Measurements from ENCODE around the gene LRIG1. TPM values are rescaled to one million over a fixed set of nuclear protein-coding genes. Genes with fewer than 3 reads are reported as not detected.

Gene LRIG1
- total RNA-seq, 6 experiments from 2014 or later = 15.8 to 23.2 (median 17.8) TPM

- Histone ChIP-seq H3K4me1 (no peaks in the 10 kb centered on the region), H3K27ac (no peak overlapping the region), H3K36me3 (no peaks in the 10 kb centered on the region), H3K27me3 (no peaks in the 10 kb centered on the region), H3K4me3 (no peak overlapping the region), H3K9me3 (no peaks in the 10 kb centered on the region)
- no peak for DNase-seq
- no peak for ATAC-seq
- intact Hi-C loops (cut with DNase I) = no loop called here
- 79% methylated on average over 1 of the region's 1 CpG for WGBS (ENCODE audit: insufficient coverage, low coverage, low lambda C conversion rate, missing lambda C conversion rate)
- TF ChIP-seq POLR2A (IDR thresholded peaks at IDR 0.05) (no peak), CTCF (IDR thresholded peaks at IDR 0.05) (no peak)
These were observed 31.8 kb upstream of the LRIG1 start for GRCh38 chr3:66532613-66533012.

- DNase-seq = no peak
- intact Hi-C loops (cut with DNase I) = no loop called here
These were observed 31.4 kb upstream of the LRIG1 start for GRCh38 chr3:66532160-66532587.

GRCh38 chr3:66531256-66531655, 30.4 kb upstream of the LRIG1 start:
- Histone ChIP-seq H3K4me3 (no peak overlapping the region), H3K4me1 (no peaks in the 10 kb centered on the region), H3K36me3 (no peaks in the 10 kb centered on the region), H3K27me3 (no peaks in the 10 kb centered on the region), H3K9me3 (no peaks in the 10 kb centered on the region), H3K27ac (no peak overlapping the region)
- DNase-seq = no peak
- no peak for ATAC-seq
- no peak for TF ChIP-seq POLR2A (IDR thresholded peaks at IDR 0.05)
- TF ChIP-seq CTCF (IDR thresholded peaks at IDR 0.05) = no peak
- intact Hi-C loops (cut with DNase I) = no loop called here
- 67% methylated on average over 1 of the region's 1 CpG for WGBS (ENCODE audit: insufficient coverage, low coverage, low lambda C conversion rate, missing lambda C conversion rate)

More at GRCh38 chr3:66532160-66532587, 31.4 kb upstream of the LRIG1 start:
- no peak for TF ChIP-seq POLR2A (IDR thresholded peaks at IDR 0.05)
- TF ChIP-seq CTCF (IDR thresholded peaks at IDR 0.05) = no peak
- no peak for ATAC-seq
- H3K4me1 ChIP-seq = no peaks in the 10 kb centered on the region
- H3K27me3 ChIP-seq = no peaks in the 10 kb centered on the region
- no peaks in the 10 kb centered on the region for H3K9me3 ChIP-seq
- no peak overlapping the region for H3K27ac ChIP-seq
- 63% methylated on average over 1 of the region's 1 CpG for WGBS (ENCODE audit: insufficient coverage, low coverage, low lambda C conversion rate, missing lambda C conversion rate)
- no peak overlapping the region for H3K4me3 ChIP-seq
- no peaks in the 10 kb centered on the region for H3K36me3 ChIP-seq

- intact Hi-C loops (cut with DNase I) = no loop called here
- DNase-seq (no peak), ATAC-seq (no peak)
- no peaks in the 10 kb centered on the region for H3K4me1 ChIP-seq
- WGBS (ENCODE audit: insufficient coverage, low coverage, low lambda C conversion rate, missing lambda C conversion rate) = 60% methylated on average over 4 of the region's 4 CpGs
- TF ChIP-seq CTCF (IDR thresholded peaks at IDR 0.05) (no peak), POLR2A (IDR thresholded peaks at IDR 0.05) (no peak)
- H3K27me3 ChIP-seq = no peaks in the 10 kb centered on the region
- no peaks in the 10 kb centered on the region for H3K36me3 ChIP-seq
- H3K9me3 ChIP-seq = no peaks in the 10 kb centered on the region
- H3K27ac ChIP-seq = no peak overlapping the region
- H3K4me3 ChIP-seq = no peak overlapping the region
These were observed 26.4 kb upstream of the LRIG1 start for GRCh38 chr3:66527246-66527645.

GRCh38 chr3:66525771-66526170, 24.9 kb upstream of the LRIG1 start:
- no peak for ATAC-seq
- no peak for DNase-seq
- no peaks in the 10 kb centered on the region for H3K9me3 ChIP-seq
- TF ChIP-seq CTCF (IDR thresholded peaks at IDR 0.05) (no peak), POLR2A (IDR thresholded peaks at IDR 0.05) (no peak)
- WGBS (ENCODE audit: insufficient coverage, low coverage, low lambda C conversion rate, missing lambda C conversion rate) = 89% methylated on average over 3 of the region's 3 CpGs
- intact Hi-C loops (cut with DNase I) = no loop called here
- H3K4me3 ChIP-seq = no peak overlapping the region
- H3K4me1 ChIP-seq = no peaks in the 10 kb centered on the region
- H3K27me3 ChIP-seq = no peaks in the 10 kb centered on the region
- H3K36me3 ChIP-seq = no peaks in the 10 kb centered on the region
- H3K27ac ChIP-seq = no peak overlapping the region
